Measurements from ENCODE around the gene LYPLAL1.

DNA sequence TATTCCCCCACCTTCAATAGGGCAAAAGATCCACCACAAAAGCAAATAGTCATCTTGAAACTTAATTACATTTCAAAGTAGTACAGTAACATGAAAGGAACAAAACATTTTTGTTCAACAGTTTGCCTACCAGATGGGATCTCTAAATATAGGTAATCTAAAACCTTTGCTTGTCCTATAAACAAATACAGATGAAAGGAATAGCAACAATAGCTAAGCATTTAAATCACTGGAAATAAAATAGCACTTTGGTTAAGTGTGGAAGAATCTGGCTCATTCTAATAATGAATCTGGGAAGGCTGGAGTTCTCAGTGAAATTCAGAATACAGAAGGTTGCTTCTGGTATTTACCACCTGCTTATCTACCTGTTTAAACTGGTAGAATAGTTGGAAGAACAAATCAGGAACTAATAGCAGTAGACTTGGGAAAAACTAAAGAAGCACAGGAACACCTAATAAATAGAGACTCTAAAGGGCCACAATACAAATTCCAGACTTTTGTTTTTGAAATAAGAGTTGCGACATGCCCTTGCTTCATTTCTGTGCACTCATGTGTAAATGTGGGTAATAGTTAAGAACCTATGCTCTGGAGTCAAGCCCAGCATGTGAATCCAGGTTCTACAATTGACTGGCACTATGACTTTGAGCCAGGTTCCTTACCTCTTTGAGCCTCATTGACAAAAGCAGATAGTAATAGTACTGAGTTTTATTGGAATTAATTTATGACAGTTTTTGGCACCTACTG lies 2.3 kb upstream of the LYPLAL1 start:
- TF ChIP-seq, protein P1, sequence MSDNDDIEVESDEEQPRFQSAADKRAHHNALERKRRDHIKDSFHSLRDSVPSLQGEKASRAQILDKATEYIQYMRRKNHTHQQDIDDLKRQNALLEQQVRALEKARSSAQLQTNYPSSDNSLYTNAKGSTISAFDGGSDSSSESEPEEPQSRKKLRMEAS (CRISPR knock-in tag; IDR thresholded peaks at IDR 0.05), result no peak
- TF ChIP-seq, protein P2, sequence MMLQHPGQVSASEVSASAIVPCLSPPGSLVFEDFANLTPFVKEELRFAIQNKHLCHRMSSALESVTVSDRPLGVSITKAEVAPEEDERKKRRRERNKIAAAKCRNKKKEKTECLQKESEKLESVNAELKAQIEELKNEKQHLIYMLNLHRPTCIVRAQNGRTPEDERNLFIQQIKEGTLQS (CRISPR knock-in tag; conservative IDR thresholded peaks at IDR 0.05), result no peak
- TF ChIP-seq, protein P3, sequence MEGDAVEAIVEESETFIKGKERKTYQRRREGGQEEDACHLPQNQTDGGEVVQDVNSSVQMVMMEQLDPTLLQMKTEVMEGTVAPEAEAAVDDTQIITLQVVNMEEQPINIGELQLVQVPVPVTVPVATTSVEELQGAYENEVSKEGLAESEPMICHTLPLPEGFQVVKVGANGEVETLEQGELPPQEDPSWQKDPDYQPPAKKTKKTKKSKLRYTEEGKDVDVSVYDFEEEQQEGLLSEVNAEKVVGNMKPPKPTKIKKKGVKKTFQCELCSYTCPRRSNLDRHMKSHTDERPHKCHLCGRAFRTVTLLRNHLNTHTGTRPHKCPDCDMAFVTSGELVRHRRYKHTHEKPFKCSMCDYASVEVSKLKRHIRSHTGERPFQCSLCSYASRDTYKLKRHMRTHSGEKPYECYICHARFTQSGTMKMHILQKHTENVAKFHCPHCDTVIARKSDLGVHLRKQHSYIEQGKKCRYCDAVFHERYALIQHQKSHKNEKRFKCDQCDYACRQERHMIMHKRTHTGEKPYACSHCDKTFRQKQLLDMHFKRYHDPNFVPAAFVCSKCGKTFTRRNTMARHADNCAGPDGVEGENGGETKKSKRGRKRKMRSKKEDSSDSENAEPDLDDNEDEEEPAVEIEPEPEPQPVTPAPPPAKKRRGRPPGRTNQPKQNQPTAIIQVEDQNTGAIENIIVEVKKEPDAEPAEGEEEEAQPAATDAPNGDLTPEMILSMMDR (IDR thresholded peaks at IDR 0.05), result no peak
- TF ChIP-seq CREB1 (CRISPR knock-in tag; IDR thresholded peaks at IDR 0.05) (no peak), ZNF416 (CRISPR knock-in tag; IDR thresholded peaks at IDR 0.05) (no peak), ZNF121 (CRISPR knock-in tag; IDR thresholded peaks at IDR 0.05) (no peak), NFYB (CRISPR knock-in tag; conservative IDR thresholded peaks at IDR 0.05; ENCODE audit: low read depth) (no peak)
- TF ChIP-seq, protein P4, sequence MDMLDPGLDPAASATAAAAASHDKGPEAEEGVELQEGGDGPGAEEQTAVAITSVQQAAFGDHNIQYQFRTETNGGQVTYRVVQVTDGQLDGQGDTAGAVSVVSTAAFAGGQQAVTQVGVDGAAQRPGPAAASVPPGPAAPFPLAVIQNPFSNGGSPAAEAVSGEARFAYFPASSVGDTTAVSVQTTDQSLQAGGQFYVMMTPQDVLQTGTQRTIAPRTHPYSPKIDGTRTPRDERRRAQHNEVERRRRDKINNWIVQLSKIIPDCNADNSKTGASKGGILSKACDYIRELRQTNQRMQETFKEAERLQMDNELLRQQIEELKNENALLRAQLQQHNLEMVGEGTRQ (CRISPR knock-in tag; IDR thresholded peaks at IDR 0.05), result no peak

Data from WTC11 (cell line).